ENCODE measurements around the gene ZBTB17. TPM values are rescaled to one million over a fixed set of nuclear protein-coding genes. Genes with fewer than 3 reads are reported as not detected.
"Not testable (repeated sequence)": the region's sequence is repeated elsewhere in the genome, so short reads cannot be mapped to it uniquely, and the experiment has no call there.

The ZBTB17 gene
- total and polyA plus RNA-seq, 7 donors, result 17.4 to 38.7 (median 24.3) TPM

GRCh38 chr1:15981679-15982078 lies 5.8 kb upstream of the ZBTB17 start:
- Histone ChIP-seq H3K9me3 (peaks cover 0 to 4% (median 0%) of the 10 kb centered on the region in 4 donors), H3K4me3 (no peak overlapping the region), H3K27ac (no peak overlapping the region), H3K27me3 (no peaks in the 10 kb centered on the region), H3K36me3 (no peaks in the 10 kb centered on the region), H3K4me1 (peaks cover 0 to under 1% (median 0%) of the 10 kb centered on the region in 4 donors)
- intact Hi-C loops (cut with DNase I), result no loop called here
- DNase-seq, result no peak
- WGBS, 2 donors, result 85 to 94% methylated on average over 3 of the region's 3 CpGs
- TF ChIP-seq POLR2A (IDR thresholded peaks at IDR 0.05) (no peak), EP300 (IDR thresholded peaks at IDR 0.05) (no peak), CTCF (IDR thresholded peaks at IDR 0.05) (no peak)

GRCh38 chr1:15977947-15978346 lies 2.0 kb upstream of the ZBTB17 start:
- DNase-seq; H3K4me3 ChIP-seq; H3K27me3 ChIP-seq; H3K36me3 ChIP-seq; H3K9me3 ChIP-seq; H3K27ac ChIP-seq; intact Hi-C loops (cut with DNase I): not testable (repeated sequence)
- WGBS, 2 donors, result 95 to 96% methylated on average over 4 of the region's 4 CpGs
- peaks cover 0 to 30% (median 16%) of the 10 kb centered on the region in 4 donors for H3K4me1 ChIP-seq

GRCh38 chr1:15975358-15975804 lies 520 bp downstream of the ZBTB17 start:
- H3K4me3 ChIP-seq, result peak overlapping the region; percentile 68 to 99 (median 84)
- intact Hi-C loops (cut with DNase I), result no loop called here
- peak overlapping the region; percentile 77 to 85 (median 83) for H3K27ac ChIP-seq
- no peaks in the 10 kb centered on the region for H3K9me3 ChIP-seq
- H3K4me1 ChIP-seq, result peaks cover 0 to 30% (median 16%) of the 10 kb centered on the region in 4 donors
- H3K27me3 ChIP-seq, result no peaks in the 10 kb centered on the region
- peaks cover 0 to 18% (median 11%) of the 10 kb centered on the region in 4 donors for H3K36me3 ChIP-seq
- TF ChIP-seq POLR2AphosphoS5 (IDR thresholded peaks at IDR 0.05), result no peak
- no peak for TF ChIP-seq EP300 (IDR thresholded peaks at IDR 0.05)
- TF ChIP-seq POLR2A (IDR thresholded peaks at IDR 0.05), result no peak
- no peak for TF ChIP-seq CTCF (IDR thresholded peaks at IDR 0.05)
- WGBS, 2 donors, result 1% methylated on average over 47 of the region's 47 CpGs
- no peak for DNase-seq

- intact Hi-C loops (cut with DNase I), result no loop called here
- peaks cover 0 to 21% (median 11%) of the 10 kb centered on the region in 4 donors for H3K36me3 ChIP-seq
- H3K27ac ChIP-seq, result peak overlapping the region in 2 of 4 donors; percentile 84 to 85
- H3K27me3 ChIP-seq, result no peaks in the 10 kb centered on the region
- 54 to 66% methylated on average over 9 of the region's 9 CpGs for WGBS, 2 donors
- DNase-seq, result no peak
- TF ChIP-seq CTCF (IDR thresholded peaks at IDR 0.05) (no peak), EP300 (IDR thresholded peaks at IDR 0.05) (no peak), POLR2A (IDR thresholded peaks at IDR 0.05) (no peak), POLR2AphosphoS5 (IDR thresholded peaks at IDR 0.05) (no peak)
- H3K9me3 ChIP-seq, result no peaks in the 10 kb centered on the region
- H3K4me1 ChIP-seq, result peaks cover 0 to 30% (median 16%) of the 10 kb centered on the region in 4 donors
- H3K4me3 ChIP-seq, result peak overlapping the region in 3 of 4 donors; percentile 79 to 99 (median 90)
These were observed 1.0 kb downstream of the ZBTB17 start for GRCh38 chr1:15974855-15975254.

GRCh38 chr1:15973772-15974171 lies 2.1 kb downstream of the ZBTB17 start:
- Histone ChIP-seq H3K4me3 (no peak overlapping the region), H3K27me3 (no peaks in the 10 kb centered on the region), H3K36me3 (peaks cover 0 to 32% (median 13%) of the 10 kb centered on the region in 4 donors), H3K9me3 (no peaks in the 10 kb centered on the region), H3K4me1 (peaks cover 0 to 30% (median 16%) of the 10 kb centered on the region in 4 donors), H3K27ac (no peak overlapping the region)
- no peak for DNase-seq
- 95 to 96% methylated on average over 4 of the region's 4 CpGs for WGBS, 2 donors
- TF ChIP-seq POLR2AphosphoS5 (IDR thresholded peaks at IDR 0.05) (no peak), EP300 (IDR thresholded peaks at IDR 0.05) (no peak)
- intact Hi-C loops (cut with DNase I), result no loop called here

GRCh38 chr1:15972409-15972808 lies 3.5 kb downstream of the ZBTB17 start:
- 95 to 98% methylated on average over 1 of the region's 1 CpG for WGBS, 2 donors
- H3K9me3 ChIP-seq, result no peaks in the 10 kb centered on the region
- intact Hi-C loops (cut with DNase I), result no loop called here
- H3K4me3 ChIP-seq, result no peak overlapping the region
- no peak for TF ChIP-seq EP300 (IDR thresholded peaks at IDR 0.05)
- no peak for TF ChIP-seq CTCF (IDR thresholded peaks at IDR 0.05)
- TF ChIP-seq POLR2AphosphoS5 (IDR thresholded peaks at IDR 0.05), result no peak
- no peak for TF ChIP-seq POLR2A (IDR thresholded peaks at IDR 0.05)
- H3K27me3 ChIP-seq, result no peaks in the 10 kb centered on the region
- H3K4me1 ChIP-seq, result peaks cover 0 to 30% (median 16%) of the 10 kb centered on the region in 4 donors
- H3K36me3 ChIP-seq, result peaks cover 0 to 38% (median 13%) of the 10 kb centered on the region in 4 donors
- no peak overlapping the region for H3K27ac ChIP-seq
- no peak for DNase-seq

Data from sigmoid colon (tissue), 7 donors.